Measurements from ENCODE around the gene PML.

DNA sequence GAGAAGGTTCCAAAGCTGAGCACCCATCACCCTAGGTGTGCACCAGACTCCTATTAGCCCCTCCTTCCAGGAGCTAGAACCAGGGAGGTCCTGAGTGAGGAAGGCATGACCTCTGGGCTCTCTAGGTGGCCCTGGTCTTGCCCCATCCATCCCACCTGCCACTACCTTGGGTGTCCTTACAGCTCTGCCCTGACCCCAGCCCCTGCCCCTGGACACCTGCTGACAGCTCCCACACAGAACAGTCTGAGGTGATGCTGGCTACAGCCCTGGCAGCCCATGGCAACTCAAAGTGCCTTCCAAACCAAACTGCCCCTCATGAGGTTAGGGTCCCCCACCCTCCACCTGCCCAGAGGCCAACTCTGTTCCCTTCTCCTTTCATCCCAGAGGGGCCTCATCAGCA, 50.7 kb downstream of the PML start:
- TF ChIP-seq, protein P1, sequence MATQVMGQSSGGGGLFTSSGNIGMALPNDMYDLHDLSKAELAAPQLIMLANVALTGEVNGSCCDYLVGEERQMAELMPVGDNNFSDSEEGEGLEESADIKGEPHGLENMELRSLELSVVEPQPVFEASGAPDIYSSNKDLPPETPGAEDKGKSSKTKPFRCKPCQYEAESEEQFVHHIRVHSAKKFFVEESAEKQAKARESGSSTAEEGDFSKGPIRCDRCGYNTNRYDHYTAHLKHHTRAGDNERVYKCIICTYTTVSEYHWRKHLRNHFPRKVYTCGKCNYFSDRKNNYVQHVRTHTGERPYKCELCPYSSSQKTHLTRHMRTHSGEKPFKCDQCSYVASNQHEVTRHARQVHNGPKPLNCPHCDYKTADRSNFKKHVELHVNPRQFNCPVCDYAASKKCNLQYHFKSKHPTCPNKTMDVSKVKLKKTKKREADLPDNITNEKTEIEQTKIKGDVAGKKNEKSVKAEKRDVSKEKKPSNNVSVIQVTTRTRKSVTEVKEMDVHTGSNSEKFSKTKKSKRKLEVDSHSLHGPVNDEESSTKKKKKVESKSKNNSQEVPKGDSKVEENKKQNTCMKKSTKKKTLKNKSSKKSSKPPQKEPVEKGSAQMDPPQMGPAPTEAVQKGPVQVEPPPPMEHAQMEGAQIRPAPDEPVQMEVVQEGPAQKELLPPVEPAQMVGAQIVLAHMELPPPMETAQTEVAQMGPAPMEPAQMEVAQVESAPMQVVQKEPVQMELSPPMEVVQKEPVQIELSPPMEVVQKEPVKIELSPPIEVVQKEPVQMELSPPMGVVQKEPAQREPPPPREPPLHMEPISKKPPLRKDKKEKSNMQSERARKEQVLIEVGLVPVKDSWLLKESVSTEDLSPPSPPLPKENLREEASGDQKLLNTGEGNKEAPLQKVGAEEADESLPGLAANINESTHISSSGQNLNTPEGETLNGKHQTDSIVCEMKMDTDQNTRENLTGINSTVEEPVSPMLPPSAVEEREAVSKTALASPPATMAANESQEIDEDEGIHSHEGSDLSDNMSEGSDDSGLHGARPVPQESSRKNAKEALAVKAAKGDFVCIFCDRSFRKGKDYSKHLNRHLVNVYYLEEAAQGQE (IDR thresholded peaks at IDR 0.05; ENCODE audit: low read depth) = no peak
- no peak for TF ChIP-seq CEBPB (IDR thresholded peaks at IDR 0.05)
- no peak for TF ChIP-seq TAF1 (IDR thresholded peaks at IDR 0.05; ENCODE audit: low read depth)
- TF ChIP-seq EP300 (IDR thresholded peaks at IDR 0.05; ENCODE audit: borderline replicate concordance) = no peak
- TF ChIP-seq, protein P2, sequence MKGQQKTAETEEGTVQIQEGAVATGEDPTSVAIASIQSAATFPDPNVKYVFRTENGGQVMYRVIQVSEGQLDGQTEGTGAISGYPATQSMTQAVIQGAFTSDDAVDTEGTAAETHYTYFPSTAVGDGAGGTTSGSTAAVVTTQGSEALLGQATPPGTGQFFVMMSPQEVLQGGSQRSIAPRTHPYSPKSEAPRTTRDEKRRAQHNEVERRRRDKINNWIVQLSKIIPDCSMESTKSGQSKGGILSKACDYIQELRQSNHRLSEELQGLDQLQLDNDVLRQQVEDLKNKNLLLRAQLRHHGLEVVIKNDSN (IDR thresholded peaks at IDR 0.05) = no peak
- no peak for TF ChIP-seq RAD21 (IDR thresholded peaks at IDR 0.05; ENCODE audit: low read depth)
- TF ChIP-seq, protein P3, sequence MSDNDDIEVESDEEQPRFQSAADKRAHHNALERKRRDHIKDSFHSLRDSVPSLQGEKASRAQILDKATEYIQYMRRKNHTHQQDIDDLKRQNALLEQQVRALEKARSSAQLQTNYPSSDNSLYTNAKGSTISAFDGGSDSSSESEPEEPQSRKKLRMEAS (IDR thresholded peaks at IDR 0.05) = no peak
- no peak for TF ChIP-seq EGR1 (IDR thresholded peaks at IDR 0.05)
- TF ChIP-seq CREB1 (IDR thresholded peaks at IDR 0.05; ENCODE audit: low read depth) = no peak
- TF ChIP-seq FOXM1 (IDR thresholded peaks at IDR 0.05; ENCODE audit: borderline replicate concordance, low read depth) = no peak
